HFFc6 (cell line): ENCODE results near the gene UST. TPM values are rescaled to one million over a fixed set of nuclear protein-coding genes. Genes with fewer than 3 reads are reported as not detected.

Source experiments
- DNase-seq: peaks from one replicate; pipeline ENCODE4 v3.0.0-alpha.2; 2018
- H3K27ac Mint-ChIP-seq: 2 replicates; pipeline ENCODE4 v1.8.0; 2020; ENCODE audit warnings: mild to moderate bottlenecking, mixed read lengths
- H3K27me3 Mint-ChIP-seq: 2 replicates; pipeline ENCODE4 v1.8.0; 2021; ENCODE audit warnings: mild to moderate bottlenecking, moderate library complexity, mixed read lengths; ENCODE audit not compliant: insufficient read depth
- H3K36me3 Mint-ChIP-seq: 2 replicates; pipeline ENCODE4 v1.8.0; 2021; ENCODE audit warnings: low read depth, mixed read lengths
- H3K4me1 Mint-ChIP-seq: 2 replicates; pipeline ENCODE4 v1.8.0; 2020; ENCODE audit warnings: low read depth, mixed read lengths
- H3K4me3 Mint-ChIP-seq: 2 replicates; pipeline ENCODE4 v1.8.0; 2020; ENCODE audit warnings: mild to moderate bottlenecking, moderate library complexity, mixed read lengths
- H3K9me3 Mint-ChIP-seq: 2 replicates; pipeline ENCODE4 v1.8.0; 2020; ENCODE audit warnings: mild to moderate bottlenecking, mixed read lengths
- total RNA-seq, 6 experiments: library from RNA; stranded (reverse); fragmentation: NEBNext Ultra II Directional; extraction: Animal tissue kit (Norgen Biotek cat#: 25700); gene quantifications; 2 replicates in 1 of 6; 3 replicates in 5 of 6; pipeline ENCODE4 v1.2.3, GENCODE V29; 2021
- TF ChIP-seq, protein P1 (sequence below): fragments of 200-600 bp; sonication (generic); IDR thresholded peaks from 2 replicates; pipeline ENCODE4 v1.5.0; 2021; ENCODE audit warnings: antibody characterized with exemption, mild to moderate bottlenecking

UST gene
- total RNA-seq, 6 experiments from 2014 or later: 12.9 to 17.3 (median 16.7) TPM

DNA sequence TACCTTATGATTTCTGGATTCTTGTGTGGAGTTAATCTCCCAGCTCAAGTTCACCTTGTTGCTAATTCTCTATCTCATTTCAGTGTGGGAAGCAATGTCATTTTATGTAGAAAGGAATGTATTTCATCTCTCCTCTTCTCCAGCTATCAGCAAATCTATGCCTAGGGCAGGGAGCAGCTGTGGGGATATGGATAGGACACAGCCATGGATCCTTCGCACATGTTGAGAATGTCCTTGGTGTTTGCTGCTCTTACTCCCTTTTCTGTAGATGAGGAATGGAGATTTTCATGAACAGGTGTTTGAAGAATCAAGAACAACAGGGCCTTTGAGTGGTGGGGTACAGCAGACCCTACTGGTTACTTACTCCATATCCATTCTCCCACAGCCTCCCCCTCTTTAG is 182.0 kb downstream of the UST start:
- DNase-seq: no peak
- peaks cover 17% of the 10 kb centered on the region; the same call in 1 of the 2 replicates for H3K4me1 Mint-ChIP-seq
- H3K4me3 Mint-ChIP-seq: no peak overlapping the region
- H3K27me3 Mint-ChIP-seq: no peaks in the 10 kb centered on the region; the same call in 1 of the 2 replicates
- 0 out of 2 replicates have a peak, but pooled peaks cover 4% of the 10 kb centered on the region for H3K36me3 Mint-ChIP-seq
- TF ChIP-seq, protein P1, sequence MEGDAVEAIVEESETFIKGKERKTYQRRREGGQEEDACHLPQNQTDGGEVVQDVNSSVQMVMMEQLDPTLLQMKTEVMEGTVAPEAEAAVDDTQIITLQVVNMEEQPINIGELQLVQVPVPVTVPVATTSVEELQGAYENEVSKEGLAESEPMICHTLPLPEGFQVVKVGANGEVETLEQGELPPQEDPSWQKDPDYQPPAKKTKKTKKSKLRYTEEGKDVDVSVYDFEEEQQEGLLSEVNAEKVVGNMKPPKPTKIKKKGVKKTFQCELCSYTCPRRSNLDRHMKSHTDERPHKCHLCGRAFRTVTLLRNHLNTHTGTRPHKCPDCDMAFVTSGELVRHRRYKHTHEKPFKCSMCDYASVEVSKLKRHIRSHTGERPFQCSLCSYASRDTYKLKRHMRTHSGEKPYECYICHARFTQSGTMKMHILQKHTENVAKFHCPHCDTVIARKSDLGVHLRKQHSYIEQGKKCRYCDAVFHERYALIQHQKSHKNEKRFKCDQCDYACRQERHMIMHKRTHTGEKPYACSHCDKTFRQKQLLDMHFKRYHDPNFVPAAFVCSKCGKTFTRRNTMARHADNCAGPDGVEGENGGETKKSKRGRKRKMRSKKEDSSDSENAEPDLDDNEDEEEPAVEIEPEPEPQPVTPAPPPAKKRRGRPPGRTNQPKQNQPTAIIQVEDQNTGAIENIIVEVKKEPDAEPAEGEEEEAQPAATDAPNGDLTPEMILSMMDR: no peak
- H3K27ac Mint-ChIP-seq: no peak overlapping the region
- H3K9me3 Mint-ChIP-seq: no peaks in the 10 kb centered on the region

DNA sequence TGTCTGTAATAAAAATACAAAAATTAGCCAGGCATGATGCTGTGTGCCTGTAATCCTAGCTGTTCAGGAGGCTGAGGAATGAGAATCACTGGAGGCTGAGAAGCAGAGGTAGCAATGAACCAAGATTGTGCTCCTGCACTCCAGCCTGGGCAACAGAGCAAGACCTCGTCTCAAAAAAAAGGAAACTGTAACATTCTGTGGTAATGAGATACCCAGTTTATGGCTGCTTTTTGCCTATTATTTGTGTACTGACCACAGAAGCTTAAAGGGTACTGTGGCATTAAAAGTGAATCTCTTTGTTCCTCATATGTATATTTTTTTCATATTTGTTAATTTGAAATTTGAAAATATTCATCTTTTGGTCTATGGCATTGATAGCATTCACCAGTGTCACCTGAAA is 185.4 kb downstream of the UST start:
- DNase-seq: no peak

DNA sequence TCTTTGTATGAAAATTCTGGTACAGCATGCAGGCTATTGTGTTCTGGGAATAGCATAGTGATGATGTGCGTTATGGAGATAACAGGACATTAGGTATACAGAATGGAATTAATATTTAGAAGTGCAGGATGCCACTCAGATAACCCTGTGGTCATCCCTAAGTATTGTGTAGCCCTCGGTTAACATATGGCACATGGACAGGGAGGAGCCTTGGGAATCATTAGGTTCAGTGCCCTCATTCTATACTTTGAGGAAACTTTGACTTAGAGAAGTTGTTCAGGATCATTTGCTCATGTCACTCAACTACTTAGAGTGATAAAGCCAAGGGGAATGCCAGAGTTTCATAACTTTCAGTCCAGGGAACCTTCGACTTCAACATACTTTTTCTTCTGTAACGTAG is 185.9 kb downstream of the UST start:
- no peaks in the 10 kb centered on the region for H3K9me3 Mint-ChIP-seq
- H3K4me1 Mint-ChIP-seq: peaks cover 22% of the 10 kb centered on the region
- 0 out of 2 replicates have a peak, but pooled peaks cover 4% of the 10 kb centered on the region for H3K36me3 Mint-ChIP-seq
- H3K27me3 Mint-ChIP-seq: no peaks in the 10 kb centered on the region; the same call in 1 of the 2 replicates
- no peak overlapping the region for H3K4me3 Mint-ChIP-seq
- TF ChIP-seq, protein P1: no peak
- DNase-seq: no peak
- no peak overlapping the region for H3K27ac Mint-ChIP-seq

More for the DNA sequence above, 185.4 kb downstream of the UST start:
- H3K4me1 Mint-ChIP-seq: peaks cover 22% of the 10 kb centered on the region
- TF ChIP-seq, protein P1: no peak
- no peak overlapping the region for H3K27ac Mint-ChIP-seq
- H3K4me3 Mint-ChIP-seq: no peak overlapping the region
- H3K27me3 Mint-ChIP-seq: no peaks in the 10 kb centered on the region; the same call in 1 of the 2 replicates
- H3K9me3 Mint-ChIP-seq: no peaks in the 10 kb centered on the region
- 0 out of 2 replicates have a peak, but pooled peaks cover 4% of the 10 kb centered on the region for H3K36me3 Mint-ChIP-seq

DNA sequence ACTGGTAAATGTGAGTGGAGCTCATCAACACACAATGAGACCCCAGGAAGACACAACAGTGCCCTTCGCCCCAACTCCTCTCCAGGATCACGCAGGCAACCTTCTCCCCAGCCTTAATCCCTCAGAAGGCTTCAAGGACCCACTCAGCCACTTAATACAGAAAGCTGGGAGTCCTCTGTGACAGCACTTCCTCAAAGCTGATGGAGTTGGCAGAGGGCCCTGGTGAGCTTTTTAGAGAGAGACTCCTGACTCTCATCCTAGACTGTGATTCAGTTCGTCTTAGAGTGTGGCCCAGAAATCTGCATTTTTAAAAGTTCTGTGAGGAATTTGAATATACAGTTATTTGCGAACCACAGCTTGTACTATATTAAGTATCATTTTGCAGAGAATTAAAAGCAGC is 187.7 kb downstream of the UST start:
- no peaks in the 10 kb centered on the region; the same call in 1 of the 2 replicates for H3K27me3 Mint-ChIP-seq
- H3K4me3 Mint-ChIP-seq: no peak overlapping the region
- DNase-seq: no peak
- peaks cover 23% of the 10 kb centered on the region for H3K4me1 Mint-ChIP-seq
- no peaks in the 10 kb centered on the region for H3K9me3 Mint-ChIP-seq
- H3K27ac Mint-ChIP-seq: no peak overlapping the region
- no peaks in the 10 kb centered on the region for H3K36me3 Mint-ChIP-seq
- TF ChIP-seq, protein P1: no peak

DNA sequence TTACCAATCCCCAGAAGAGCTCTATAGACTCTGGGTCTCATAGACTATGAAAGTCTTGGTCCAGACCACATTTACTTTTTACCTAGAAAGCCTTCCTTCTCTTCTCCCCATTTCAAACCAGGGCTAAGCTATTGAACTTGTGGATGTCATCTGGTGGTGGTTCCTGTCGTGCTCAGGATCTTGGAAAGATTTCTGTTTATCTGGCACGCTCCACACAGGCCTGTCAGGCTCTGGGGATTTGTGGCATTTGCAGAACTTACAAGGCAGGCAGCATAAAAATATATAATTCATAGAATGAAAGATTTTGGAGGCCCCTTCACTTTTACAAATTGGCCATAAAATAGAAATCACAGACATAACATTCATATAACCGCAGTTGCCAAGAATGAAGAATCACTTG is 188.1 kb downstream of the UST start:
- TF ChIP-seq, protein P1: no peak
- Mint-ChIP-seq H3K36me3 (no peaks in the 10 kb centered on the region), H3K27ac (no peak overlapping the region)

More for the DNA sequence above, 188.1 kb downstream of the UST start:
- no peak for DNase-seq
- no peaks in the 10 kb centered on the region for H3K9me3 Mint-ChIP-seq
- peaks cover 28% of the 10 kb centered on the region for H3K4me1 Mint-ChIP-seq
- no peak overlapping the region for H3K4me3 Mint-ChIP-seq
- H3K27me3 Mint-ChIP-seq: no peaks in the 10 kb centered on the region; the same call in 1 of the 2 replicates
